ENCODE results near the gene ACBD6.

- TF ChIP-seq POLR2AphosphoS5 (IDR thresholded peaks at IDR 0.05; ENCODE audit: insufficient read depth in 1 of 2, low read depth in 1 of 2) (no peak), POLR2A (IDR thresholded peaks at IDR 0.05) (no peak), CTCF (IDR thresholded peaks at IDR 0.05) (no peak)
Observed at GRCh38 chr1:180345148-180345547, 157.2 kb downstream of the ACBD6 start.

All from vagina (tissue), 2 donors.